GM10248 (cell line): ENCODE measurements around the gene NR1D2.

Source experiments
- CTCF ChIA-PET: fragments of 300-600 bp; sonication (Branson Sonifier 250); formaldehyde crosslinking; extraction: SDS; loops from one replicate; lab custom pipeline; 2021; ENCODE audit warnings: antibody characterized with exemption; lab: Yijun Ruan, JAX
- POLR2A ChIA-PET: fragments of 350-650 bp; sonication (Branson Sonifier 250); formaldehyde crosslinking; extraction: SDS; loops from one replicate; lab custom pipeline; 2020; ENCODE audit warnings: antibody characterized with exemption; lab: Yijun Ruan, JAX
- DNase-seq: peaks from one replicate; pipeline ENCODE4 v3.0.0; 2012; ENCODE audit errors: extremely low spot score
- CTCF ChIP-seq: IDR thresholded peaks from 2 replicates; pipeline ENCODE4 v1.5.1; 2012; ENCODE audit warnings: mild to moderate bottlenecking, low read depth; ENCODE audit errors: extremely low read depth, missing control alignments, control extremely low read depth

Gene NR1D2

DNA sequence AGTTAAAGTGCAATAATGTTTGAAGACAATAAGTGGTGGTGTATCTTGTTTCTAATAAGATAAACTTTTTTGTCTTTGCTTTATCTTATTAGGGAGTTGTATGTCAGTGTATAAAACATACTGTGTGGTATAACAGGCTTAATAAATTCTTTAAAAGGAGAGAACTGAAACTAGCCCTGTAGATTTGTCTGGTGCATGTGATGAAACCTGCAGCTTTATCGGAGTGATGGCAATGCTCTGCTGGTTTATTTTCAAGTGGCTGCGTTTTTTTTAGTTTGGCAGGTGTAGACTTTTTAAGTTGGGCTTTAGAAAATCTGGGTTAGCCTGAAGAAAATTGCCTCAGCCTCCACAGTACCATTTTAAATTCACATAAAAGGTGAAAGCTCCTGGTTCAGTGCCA, 25.5 kb upstream of the NR1D2 start:
- ChIA-PET POLR2A (no interaction called here), CTCF (interaction anchor here (0.8 to 1.7 kb wide), 3 partner anchors 29 to 69 kb away, joined by 3 to 5 read pairs (median 4); no protein-coding TSS in a partner anchor)
- no peak for TF ChIP-seq CTCF
- DNase-seq = no peak

- DNase-seq = no peak
- CTCF ChIA-PET = no interaction called here
- POLR2A ChIA-PET = no interaction called here
- TF ChIP-seq CTCF = no peak
These were observed 24.9 kb upstream of the NR1D2 start for GRCh38 chr3:23920151-23920655.

GRCh38 chr3:23921052-23921511, 24.0 kb upstream of the NR1D2 start:
- CTCF ChIA-PET = no interaction called here
- no peak for TF ChIP-seq CTCF
- POLR2A ChIA-PET = interaction anchor here (0.8 to 0.9 kb wide), 2 partner anchors 23 to 25 kb away, joined by 3 to 4 read pairs; no protein-coding TSS in a partner anchor
- no peak for DNase-seq

DNA sequence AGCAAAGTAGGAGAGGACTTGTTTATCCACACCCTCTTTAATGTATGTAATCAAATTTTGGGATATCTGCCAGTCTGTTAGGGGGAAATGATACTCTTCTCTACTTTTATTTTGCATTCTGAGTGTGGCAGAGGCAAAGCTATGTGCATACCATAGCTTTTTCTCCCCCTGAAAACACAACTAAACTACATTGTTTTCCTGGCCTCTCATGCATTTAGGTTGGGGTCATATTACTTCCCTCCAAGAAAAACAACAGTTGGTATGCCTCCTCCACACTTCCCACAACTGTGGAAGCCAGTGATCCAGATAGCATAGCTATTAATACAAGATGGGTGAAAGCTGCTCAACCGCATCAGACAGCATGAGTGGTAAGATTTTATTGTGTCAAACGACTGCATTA, 21.3 kb upstream of the NR1D2 start:
- POLR2A ChIA-PET = no interaction called here
- CTCF ChIA-PET = interaction anchor here (0.9 to 2.2 kb wide), 3 partner anchors 12 to 31 kb away, joined by 3 to 6 read pairs (median 3); no protein-coding TSS in a partner anchor
- no peak for DNase-seq
- TF ChIP-seq CTCF = no peak

GRCh38 chr3:23926246-23926645, 18.8 kb upstream of the NR1D2 start:
- DNase-seq = no peak
- CTCF ChIA-PET = interaction anchor here (2.0 kb wide), 1 partner anchor 38 kb away, joined by 7 read pairs; no protein-coding TSS in a partner anchor
- no peak for TF ChIP-seq CTCF
- POLR2A ChIA-PET = interaction anchor here (2.1 kb wide), 1 partner anchor 9 kb away, joined by 8 read pairs; the partner anchor contains the start of genes NKIRAS1 and RPL15

GRCh38 chr3:23926736-23927135, 18.4 kb upstream of the NR1D2 start:
- CTCF ChIA-PET = no interaction called here
- TF ChIP-seq CTCF = no peak
- POLR2A ChIA-PET = interaction anchor here (2.1 kb wide), 1 partner anchor 10 kb away, joined by 8 read pairs; the partner anchor contains the start of genes NKIRAS1 and RPL15
- DNase-seq = no peak

GRCh38 chr3:23928524-23928923, 16.6 kb upstream of the NR1D2 start:
- CTCF ChIA-PET = no interaction called here
- TF ChIP-seq CTCF = no peak
- DNase-seq = no peak
- POLR2A ChIA-PET = interaction anchor here (1.0 kb wide), 1 partner anchor 10 kb away, joined by 4 read pairs; no protein-coding TSS in a partner anchor
